Neuronal stem cell (in vitro differentiated cells): Measurements from ENCODE around the gene AXIN2.
"Not testable (repeated sequence)": the region's sequence is repeated elsewhere in the genome, so short reads cannot be mapped to it uniquely, and the experiment has no call there.

Source experiments
- DNase-seq: peaks from one replicate; pipeline ENCODE4 v3.0.0-alpha.2; 2013; ENCODE audit warnings: low spot score
- H2AFZ ChIP-seq: one replicate; pipeline ENCODE4 v1.6.1; 2013; ENCODE audit warnings: mild to moderate bottlenecking, low read length, inconsistent platforms
- H2AK5ac ChIP-seq: 2 replicates; pipeline ENCODE4 v1.6.1; 2013; ENCODE audit warnings: low read depth, mild to moderate bottlenecking, inconsistent platforms, low read length, moderate library complexity, mixed read lengths
- H2BK120ac ChIP-seq: 2 replicates; pipeline ENCODE4 v1.6.1; 2013; ENCODE audit warnings: low read depth, mild to moderate bottlenecking, inconsistent platforms, low read length, moderate library complexity, mixed read lengths
- H2BK12ac ChIP-seq: one replicate; pipeline ENCODE4 v1.6.1; 2013; ENCODE audit warnings: low read length, inconsistent platforms
- H2BK15ac ChIP-seq: 2 replicates; pipeline ENCODE4 v1.6.1; 2013; ENCODE audit warnings: mild to moderate bottlenecking, low read length, inconsistent platforms, mixed read lengths
- H2BK5ac ChIP-seq: one replicate; pipeline ENCODE4 v1.6.1; 2013; ENCODE audit warnings: inconsistent platforms, mild to moderate bottlenecking, low read length, moderate library complexity
- H3K14ac ChIP-seq: one replicate; pipeline ENCODE4 v1.6.1; 2013; ENCODE audit warnings: low read length, inconsistent platforms
- H3K18ac ChIP-seq: 2 replicates; pipeline ENCODE4 v1.6.1; 2013; ENCODE audit warnings: low read length, inconsistent platforms
- H3K23ac ChIP-seq: 2 replicates; pipeline ENCODE4 v1.6.1; 2013; ENCODE audit warnings: low read depth, mild to moderate bottlenecking, mixed read lengths, low read length, inconsistent platforms; ENCODE audit not compliant: poor library complexity
- H3K27ac ChIP-seq: replicated peaks from 3 replicates; pipeline ENCODE4 v1.5.1; 2013; ENCODE audit warnings: low read length, inconsistent platforms
- H3K27me3 ChIP-seq, 3 experiments: 2 replicates each; pipeline ENCODE4 v1.6.1; 2013; ENCODE audit warnings: low read length in 3 of 3, mild to moderate bottlenecking in 2 of 3, inconsistent platforms in 1 of 3, low read depth in 1 of 3, mixed read lengths in 1 of 3, moderate library complexity in 1 of 3; ENCODE audit not compliant: control insufficient read depth in 3 of 3, insufficient read depth in 3 of 3
- H3K36me3 ChIP-seq, 2 donors: replicated peaks in 1 of 2; 2 replicates each; pipeline ENCODE4 v1.6.1; 2013; ENCODE audit warnings: low read length in 2 of 2; ENCODE audit not compliant: control insufficient read depth in 2 of 2, insufficient read depth in 2 of 2
- H3K4ac ChIP-seq: 2 replicates; pipeline ENCODE4 v1.6.1; 2013; ENCODE audit warnings: inconsistent platforms, mild to moderate bottlenecking, low read length, moderate library complexity
- H3K4me1 ChIP-seq, 2 donors: 1 replicate in 1 of 2; 2 replicates in 1 of 2; pipeline ENCODE4 v1.6.1; 2013; ENCODE audit warnings: low read length in 2 of 2, low read depth in 1 of 2; ENCODE audit not compliant: control insufficient read depth in 2 of 2, insufficient read depth in 1 of 2
- H3K4me2 ChIP-seq: one replicate; pipeline ENCODE4 v1.6.1; 2013; ENCODE audit warnings: mild to moderate bottlenecking, low read length, inconsistent platforms; ENCODE audit not compliant: insufficient read depth, poor library complexity, severe bottlenecking
- H3K4me3 ChIP-seq, 2 donors: 2 replicates each; pipeline ENCODE4 v1.5.1; 2013; ENCODE audit warnings: low read length in 2 of 2, mild to moderate bottlenecking in 2 of 2, inconsistent platforms in 1 of 2, moderate library complexity in 1 of 2
- H3K79me1 ChIP-seq: one replicate; pipeline ENCODE4 v1.6.1; 2013; ENCODE audit warnings: low read depth, mild to moderate bottlenecking, inconsistent platforms, low read length, moderate library complexity
- H3K9ac ChIP-seq: one replicate; pipeline ENCODE4 v1.6.1; 2013; ENCODE audit warnings: mild to moderate bottlenecking, low read depth, low read length, inconsistent platforms; ENCODE audit not compliant: poor library complexity
- H3K9me3 ChIP-seq, 2 donors: replicated peaks in 1 of 2; 2 replicates each; pipeline versions ENCODE3 to v1.6.1; 2013; ENCODE audit warnings: low read length in 2 of 2, mild to moderate bottlenecking in 2 of 2, inconsistent platforms in 1 of 2, low read depth in 1 of 2, mixed read lengths in 1 of 2, moderate library complexity in 1 of 2; ENCODE audit not compliant: control insufficient read depth in 2 of 2, insufficient read depth in 1 of 2
- H4K8ac ChIP-seq: one replicate; pipeline ENCODE4 v1.6.1; 2013; ENCODE audit warnings: low read depth, mild to moderate bottlenecking, inconsistent platforms, low read length, moderate library complexity
- H4K91ac ChIP-seq: one replicate; pipeline ENCODE4 v1.6.1; 2013; ENCODE audit warnings: low read length, low read depth, mild to moderate bottlenecking, inconsistent platforms; ENCODE audit not compliant: poor library complexity
- whole genome bisulfite sequencing, 2 donors: extraction: QIAGEN DNeasy Blood & Tissue Kit; methylation state at CpG; one replicate each; pipeline ENCODE4 v1.1.7; 2013; ENCODE audit warnings: missing lambda C conversion rate in 2 of 2, mixed read lengths in 1 of 2; ENCODE audit not compliant: insufficient read length in 2 of 2, insufficient replicate concordance in 1 of 2; ENCODE audit errors: extremely low coverage in 2 of 2; 5-methylcytosine and 5-hydroxymethylcytosine counted together

Gene AXIN2

DNA sequence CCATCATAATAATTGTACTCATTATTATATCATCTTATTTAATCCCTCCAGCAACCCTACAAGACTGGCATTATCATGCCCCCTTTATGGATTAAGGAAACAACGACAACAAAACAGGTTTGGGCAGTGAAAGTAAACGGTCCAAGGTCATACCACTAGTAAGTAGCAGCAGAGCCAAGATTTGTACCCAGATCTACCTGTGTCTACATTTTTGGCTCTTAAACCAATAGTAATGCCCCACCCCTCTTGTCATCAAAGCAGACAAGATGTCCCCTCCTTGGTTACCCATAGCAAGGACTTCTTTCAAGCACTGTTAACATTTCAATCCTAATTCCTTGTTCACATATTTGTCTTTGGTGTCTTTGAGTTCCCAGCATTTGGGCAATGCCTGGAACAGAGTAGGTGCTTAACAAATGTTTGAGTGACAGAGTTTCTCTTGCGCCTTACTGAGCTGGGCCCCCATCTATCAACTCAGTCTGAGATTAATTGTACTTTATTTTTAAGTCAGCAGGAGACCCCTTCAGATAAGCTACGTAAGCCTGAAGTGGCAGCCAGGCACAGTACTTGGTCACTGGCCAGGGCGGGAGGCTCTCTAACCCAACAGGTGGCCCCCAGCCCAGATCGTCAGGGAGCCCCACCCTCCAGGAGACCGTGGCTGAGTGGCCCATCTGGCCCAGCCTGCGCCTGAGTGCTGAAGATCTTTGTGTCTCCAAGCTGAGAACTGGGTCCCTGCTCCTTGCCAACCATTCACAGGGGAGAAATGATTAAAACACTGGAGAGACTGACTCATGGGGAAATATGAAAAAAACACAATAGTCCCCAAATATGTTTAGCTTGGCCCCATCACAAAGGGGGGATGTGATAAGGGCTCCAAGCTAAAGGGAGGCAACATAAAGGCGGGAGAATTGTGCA is 75.8 kb downstream of the AXIN2 start:
- no peak overlapping the region for H2BK12ac ChIP-seq
- H3K9ac ChIP-seq, result no peak overlapping the region
- peaks cover 0 to 3% of the 10 kb centered on the region in 2 donors for H3K9me3 ChIP-seq
- no peak overlapping the region for H4K8ac ChIP-seq
- H3K4me3 ChIP-seq, result no peak overlapping the region
- H3K27me3 ChIP-seq, result peaks cover 0 to 2% (median 0%) of the 10 kb centered on the region in 3 experiments
- no peak overlapping the region for H3K4me2 ChIP-seq
- no peak overlapping the region for H3K4ac ChIP-seq
- no peak overlapping the region for H2AFZ ChIP-seq
- peaks cover 0 to 2% of the 10 kb centered on the region in 2 donors for H3K4me1 ChIP-seq
- no peak overlapping the region for H2BK15ac ChIP-seq
- no CpG with 5 or more reads among the region's 9 CpGs for WGBS, 2 donors
- no peak overlapping the region for H2BK5ac ChIP-seq
- H2AK5ac ChIP-seq, result no peak overlapping the region
- no peak overlapping the region for H2BK120ac ChIP-seq
- H3K23ac ChIP-seq, result no peak overlapping the region
- no peak overlapping the region for H4K91ac ChIP-seq
- no peak overlapping the region for H3K27ac ChIP-seq
- H3K79me1 ChIP-seq, result no peaks in the 10 kb centered on the region
- DNase-seq, result no peak
- no peak overlapping the region for H3K14ac ChIP-seq
- H3K18ac ChIP-seq, result no peak overlapping the region
- H3K36me3 ChIP-seq, result no peaks in the 10 kb centered on the region

DNA sequence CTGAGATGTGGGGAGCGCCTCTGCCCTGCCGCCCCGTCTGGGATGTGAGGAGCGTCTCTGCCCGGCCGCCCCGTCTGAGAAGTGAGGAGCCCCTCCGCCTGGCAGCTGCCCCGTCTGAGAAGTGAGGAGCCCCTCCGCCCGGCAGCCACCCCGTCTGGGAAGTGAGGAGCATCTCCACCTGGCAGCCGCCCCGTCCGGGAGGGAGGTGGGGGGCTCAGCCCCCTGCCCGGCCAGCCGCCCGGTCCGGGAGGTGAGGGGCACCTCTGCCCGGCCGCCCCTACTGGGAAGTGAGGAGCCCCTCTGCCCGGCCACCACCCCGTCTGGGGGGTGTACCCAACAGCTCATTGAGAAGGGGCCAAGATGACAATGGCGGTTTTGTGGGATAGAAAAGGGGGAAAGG is 77.0 kb downstream of the AXIN2 start:
- not testable (repeated sequence) for H3K79me1 ChIP-seq, H3K9ac ChIP-seq, H3K18ac ChIP-seq, H3K4ac ChIP-seq, H4K8ac ChIP-seq, H3K9me3 ChIP-seq, H3K4me1 ChIP-seq, H3K27me3 ChIP-seq, H2BK120ac ChIP-seq, H2BK12ac ChIP-seq, H4K91ac ChIP-seq, DNase-seq, H3K14ac ChIP-seq, H2AFZ ChIP-seq, H3K36me3 ChIP-seq, H3K23ac ChIP-seq, H2BK15ac ChIP-seq, H3K27ac ChIP-seq, H3K4me3 ChIP-seq, H2AK5ac ChIP-seq, H2BK5ac ChIP-seq, H3K4me2 ChIP-seq
- no CpG with 5 or more reads among the region's 24 CpGs for whole genome bisulfite sequencing, 2 donors

- Histone ChIP-seq H3K14ac (no peak overlapping the region), H3K9me3 (peaks cover 3% of the 10 kb centered on the region in 2 donors), H3K9ac (no peak overlapping the region), H3K4me1 (no peaks in the 10 kb centered on the region), H3K27me3 (no peaks in the 10 kb centered on the region), H3K23ac (no peak overlapping the region), H2BK12ac (no peak overlapping the region), H2BK120ac (no peak overlapping the region), H2AFZ (no peak overlapping the region), H3K4me3 (no peak overlapping the region), H3K79me1 (no peaks in the 10 kb centered on the region), H2BK5ac (no peak overlapping the region), H3K4ac (no peak overlapping the region), H4K8ac (no peak overlapping the region), H3K36me3 (no peaks in the 10 kb centered on the region), H2BK15ac (no peak overlapping the region), H3K4me2 (no peak overlapping the region), H4K91ac (no peak overlapping the region), H2AK5ac (no peak overlapping the region), H3K18ac (no peak overlapping the region), H3K27ac (no peak overlapping the region)
- WGBS, 2 donors, result no CpG with 5 or more reads among the region's 10 CpGs
- no peak for DNase-seq
These were observed 78.0 kb downstream of the AXIN2 start for GRCh38 chr17:65483438-65483837.

GRCh38 chr17:65482201-65482600 is 79.2 kb downstream of the AXIN2 start:
- Histone ChIP-seq H3K36me3 (no peaks in the 10 kb centered on the region), H2BK15ac (no peak overlapping the region), H2AK5ac (no peak overlapping the region), H3K9ac (no peak overlapping the region), H2BK120ac (no peak overlapping the region), H3K4me2 (no peak overlapping the region), H2BK5ac (no peak overlapping the region), H3K4me3 (no peak overlapping the region), H3K18ac (no peak overlapping the region), H4K91ac (no peak overlapping the region), H3K79me1 (no peaks in the 10 kb centered on the region), H3K4ac (no peak overlapping the region), H2AFZ (no peak overlapping the region), H3K4me1 (no peaks in the 10 kb centered on the region), H3K14ac (no peak overlapping the region), H3K9me3 (peaks cover 3% of the 10 kb centered on the region in 2 donors), H3K27me3 (no peaks in the 10 kb centered on the region), H3K27ac (no peak overlapping the region), H4K8ac (no peak overlapping the region), H2BK12ac (no peak overlapping the region), H3K23ac (no peak overlapping the region)
- no peak for DNase-seq
- WGBS, 2 donors, result no CpG with 5 or more reads among the region's 3 CpGs
